GM19035 (cell line): ENCODE data around the gene VWA2.

Source experiments
- ATAC-seq: cut with Tn5 transposase; IDR thresholded peaks from one replicate; pipeline ENCODE4 v1.9.1; 2021; ENCODE audit not compliant: unreplicated experiment

Gene VWA2

DNA sequence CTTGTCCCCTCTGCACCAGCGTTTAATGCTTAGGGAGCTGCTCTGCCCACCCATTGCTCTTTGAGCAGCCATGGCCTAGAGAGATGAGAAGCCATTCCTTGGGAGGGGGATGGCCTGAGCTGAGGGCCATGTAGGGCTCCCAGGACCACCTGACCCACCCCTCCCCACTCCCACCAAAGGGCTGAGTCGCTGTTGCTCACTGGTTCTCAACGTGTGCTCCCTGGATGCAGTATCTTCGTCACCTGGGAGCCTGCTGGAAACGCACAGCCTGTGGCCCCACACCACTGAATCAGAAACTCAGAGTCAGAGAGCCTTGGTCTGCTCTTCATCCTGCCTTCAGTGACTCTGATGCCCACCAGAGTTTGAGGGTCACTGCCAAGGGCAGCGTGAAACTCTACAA is 37.0 kb downstream of the VWA2 start:
- no peak for ATAC-seq

DNA sequence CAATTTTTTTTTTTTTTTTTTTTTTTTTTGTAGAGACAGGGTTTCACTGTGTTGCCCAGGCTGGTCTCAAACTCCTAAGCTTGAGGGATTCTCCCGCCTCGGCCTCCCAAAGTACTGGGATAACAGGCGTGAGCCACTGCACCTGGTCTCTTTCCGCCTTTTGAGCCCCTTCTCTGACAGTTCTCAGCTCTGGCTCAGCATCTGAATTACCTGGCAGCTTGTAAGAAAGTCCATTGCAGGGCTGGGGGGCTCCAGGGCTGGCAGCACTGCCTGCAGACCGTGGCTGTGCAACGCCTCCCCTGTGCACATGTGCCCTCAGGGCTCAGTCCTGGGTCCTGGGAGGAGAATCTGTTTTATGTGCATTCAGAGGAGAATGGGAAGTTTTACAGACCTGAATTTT is 37.6 kb downstream of the VWA2 start:
- no peak for ATAC-seq

DNA sequence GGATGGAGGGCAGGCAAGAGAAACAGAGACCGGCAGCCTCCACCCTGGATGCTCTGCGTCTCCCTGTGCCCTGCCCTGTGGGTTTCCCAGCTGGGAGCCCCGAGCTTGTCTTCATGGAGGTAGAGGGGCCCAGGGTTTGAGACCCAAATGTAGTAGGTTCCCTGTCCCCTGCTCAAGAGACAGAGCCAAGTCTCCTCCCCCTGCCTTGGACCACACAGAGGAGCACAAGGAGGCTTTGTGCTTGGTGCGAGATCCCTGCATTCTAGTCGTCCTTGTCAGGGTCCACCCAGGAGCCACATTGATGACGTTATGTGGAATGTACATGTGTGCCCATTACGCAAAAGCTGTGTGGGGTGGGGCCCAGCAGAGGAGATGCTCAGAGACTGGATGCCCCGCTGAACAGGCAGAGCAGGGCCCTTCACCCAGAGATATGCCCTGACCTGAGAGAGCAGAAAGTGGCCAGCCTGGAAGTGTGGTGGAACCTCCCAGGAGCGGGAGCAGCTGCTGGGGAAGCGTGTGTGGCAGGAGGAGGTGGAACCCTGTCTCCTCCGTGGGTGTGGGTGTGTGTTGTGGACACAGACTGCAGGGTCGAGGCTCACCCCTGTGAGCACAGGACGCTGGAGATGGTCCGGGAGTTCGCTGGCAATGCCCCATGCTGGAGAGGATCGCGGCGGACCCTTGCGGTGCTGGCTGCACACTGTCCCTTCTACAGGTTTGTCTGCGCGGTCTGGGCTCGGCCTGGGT is 39.3 kb downstream of the VWA2 start:
- ATAC-seq, result no peak

DNA sequence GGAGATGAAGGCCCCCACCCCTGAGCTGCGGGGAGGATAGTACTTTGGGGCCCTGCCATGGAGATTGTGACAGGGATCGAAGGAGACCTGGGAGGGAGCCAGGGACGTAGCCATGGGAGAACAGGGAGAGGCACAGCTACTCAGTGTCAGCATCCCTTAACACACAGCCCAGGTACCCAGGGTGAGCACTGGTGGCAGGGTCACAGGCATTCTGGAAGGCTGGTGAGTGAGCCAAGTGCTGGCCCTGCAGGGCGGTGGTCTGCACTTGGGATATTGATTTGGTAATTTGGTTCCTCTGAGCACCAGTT is 39.8 kb downstream of the VWA2 start:
- no peak for ATAC-seq

DNA sequence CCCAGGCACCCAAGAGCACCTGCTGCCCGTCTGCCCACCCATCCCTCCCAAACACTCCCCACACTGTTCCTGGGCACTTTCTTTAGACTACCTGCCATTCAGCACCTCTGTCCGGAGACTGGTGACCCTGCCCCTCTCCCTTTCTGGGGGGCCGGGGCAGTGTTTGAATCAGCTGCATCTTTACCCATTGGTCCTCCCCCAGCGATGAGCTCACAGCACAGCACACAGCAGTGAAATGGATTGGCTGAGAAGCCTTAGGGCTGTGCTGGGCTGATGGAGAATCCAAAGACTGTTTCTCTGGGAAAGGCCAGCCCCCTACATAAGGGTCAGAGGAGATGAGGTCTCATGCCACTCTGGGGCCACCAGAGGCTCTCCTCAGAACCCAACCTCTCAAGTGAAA is 40.2 kb downstream of the VWA2 start:
- no peak for ATAC-seq

DNA sequence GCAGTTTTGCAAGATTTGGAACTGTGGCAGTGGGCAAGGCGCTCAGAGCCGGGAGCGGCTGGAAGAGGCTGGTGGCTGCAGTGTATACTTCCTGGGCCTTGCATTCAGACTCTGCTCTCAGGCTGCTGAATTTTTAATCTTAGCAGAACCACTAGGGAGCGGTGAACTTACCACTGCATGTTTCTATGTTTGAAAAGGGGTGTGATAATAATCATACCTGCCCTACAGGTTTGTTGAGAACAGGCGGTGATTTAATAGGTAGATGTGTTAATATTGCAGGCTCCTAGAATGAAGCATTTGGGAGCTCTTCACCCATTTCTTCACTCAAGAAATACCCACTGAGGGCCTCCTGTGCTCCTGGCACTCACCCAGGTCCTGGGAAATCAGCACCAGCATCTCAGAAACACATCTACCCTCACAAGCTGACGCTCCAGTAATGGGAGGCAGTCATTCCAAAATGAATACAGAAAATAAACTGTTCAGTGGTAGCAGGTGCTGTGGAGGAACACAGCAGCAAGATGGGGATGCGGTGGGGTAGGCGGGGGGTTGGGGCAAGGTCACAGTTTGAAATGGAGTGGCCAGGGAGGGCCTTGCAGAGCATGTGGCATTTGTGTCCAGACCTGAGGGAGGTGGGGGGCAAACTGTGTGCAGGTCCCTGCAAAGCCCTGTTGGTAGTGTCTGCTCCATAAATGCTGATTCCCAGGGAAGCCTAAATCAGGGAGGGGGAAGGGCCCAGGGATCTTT is 41.0 kb downstream of the VWA2 start:
- no peak for ATAC-seq

DNA sequence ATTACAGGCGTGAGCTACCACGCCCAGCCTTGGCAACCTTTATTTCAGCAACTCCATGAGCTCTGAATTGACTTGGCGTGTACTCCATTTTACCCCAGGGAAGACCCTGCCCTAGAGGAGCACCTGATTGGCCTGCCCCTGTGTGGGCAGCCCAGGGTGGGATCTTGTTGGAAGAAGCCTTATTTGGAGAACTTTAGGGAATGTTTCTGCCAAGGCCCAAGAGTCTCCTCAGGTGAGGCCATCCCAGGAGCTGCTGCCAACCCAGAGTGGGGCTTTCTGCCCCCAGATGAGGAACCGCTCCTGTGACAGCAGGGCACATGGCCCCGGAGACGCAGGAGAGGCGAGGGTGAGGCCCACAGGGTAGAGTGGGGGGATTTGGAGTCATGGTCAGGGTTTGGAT is 42.0 kb downstream of the VWA2 start:
- ATAC-seq, result no peak

DNA sequence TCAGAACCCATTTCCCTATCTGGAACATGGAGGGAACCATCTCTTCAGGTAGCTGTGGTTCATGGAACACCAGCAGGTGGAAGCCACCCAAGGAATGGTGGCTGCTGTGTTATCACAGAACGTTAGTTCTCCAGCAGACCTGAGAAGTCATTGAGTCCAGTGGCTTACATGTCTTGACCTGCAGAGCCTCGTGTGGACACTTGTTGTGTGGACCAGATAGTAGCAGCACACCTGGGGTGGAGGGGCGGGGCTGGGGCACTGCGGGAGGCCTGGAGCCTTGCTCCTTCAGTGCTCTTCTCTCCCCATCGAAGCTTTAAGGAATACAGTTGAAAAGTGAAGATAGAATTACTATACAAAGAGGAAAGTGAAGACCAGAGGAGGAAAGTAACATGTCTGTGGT is 42.4 kb downstream of the VWA2 start:
- ATAC-seq, result no peak

DNA sequence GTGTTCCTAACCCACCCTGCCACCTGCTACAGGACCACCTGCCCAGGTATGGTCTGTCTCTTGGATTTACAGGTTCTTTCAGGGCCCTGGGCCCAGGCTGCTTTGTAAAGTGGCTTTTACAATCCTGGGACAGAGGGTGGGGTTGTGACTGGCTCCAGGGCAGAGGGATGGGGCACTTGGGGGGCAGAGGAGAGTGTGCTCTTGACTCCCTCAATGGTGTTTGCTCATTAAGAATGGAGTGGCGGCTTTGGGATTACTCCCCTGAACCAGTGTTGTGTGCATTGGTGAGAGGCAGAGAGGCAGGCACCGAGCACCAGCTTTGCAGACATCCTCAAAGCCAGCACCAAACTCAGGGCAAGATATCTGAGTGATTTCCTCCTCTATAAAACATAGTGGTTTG is 43.5 kb downstream of the VWA2 start:
- ATAC-seq, result no peak

DNA sequence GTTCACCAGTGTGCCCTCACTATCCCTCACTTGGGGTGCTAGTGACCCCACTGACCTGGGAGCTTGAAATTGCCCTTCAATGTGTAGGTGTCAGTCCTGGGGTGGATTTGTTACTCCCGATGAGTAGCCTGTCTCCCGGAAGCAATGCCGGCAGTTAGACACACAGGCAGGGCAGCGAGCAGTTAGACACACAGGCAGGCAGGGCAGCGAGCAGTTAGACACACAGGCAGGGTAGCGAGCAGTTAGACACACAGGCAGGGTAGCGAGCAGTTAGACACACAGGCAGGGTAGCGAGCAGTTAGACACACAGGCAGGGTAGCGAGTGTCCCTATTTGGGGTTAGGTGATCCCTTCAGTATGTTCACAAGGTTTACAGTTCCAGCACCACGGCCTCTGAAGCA is 44.0 kb downstream of the VWA2 start:
- no peak for ATAC-seq

DNA sequence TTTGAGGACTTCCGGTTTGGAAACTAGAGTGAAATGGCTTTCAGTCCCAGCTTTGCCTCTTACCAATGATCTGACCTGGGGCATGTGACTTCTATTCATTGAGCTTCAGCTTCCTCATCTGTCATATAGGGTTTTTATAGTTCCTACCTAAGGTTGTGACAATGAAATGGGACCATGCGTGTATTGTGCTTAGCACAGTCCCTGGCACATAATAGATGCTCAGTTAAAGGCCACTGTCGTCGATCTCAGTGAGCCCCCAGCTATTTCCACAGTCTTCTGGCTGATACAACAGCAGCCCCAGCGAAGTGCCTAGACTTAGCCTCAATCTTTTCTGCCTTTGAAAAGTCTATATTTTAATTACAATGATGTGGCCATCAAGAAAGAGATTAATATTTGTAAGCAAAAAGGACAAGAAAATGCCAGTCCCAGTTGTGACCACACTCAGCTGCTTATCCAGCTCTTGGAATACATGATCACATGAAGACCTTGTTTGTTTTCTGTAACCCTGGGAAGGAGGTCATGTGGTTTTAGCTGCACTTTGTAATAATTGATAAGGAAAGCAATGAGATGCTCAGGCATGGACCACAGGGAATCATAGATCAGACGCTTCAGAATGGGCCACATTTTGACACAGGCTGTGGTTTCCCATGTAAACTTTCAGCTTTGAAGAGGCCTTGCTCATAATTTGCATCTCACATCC is 44.6 kb downstream of the VWA2 start:
- no peak for ATAC-seq

DNA sequence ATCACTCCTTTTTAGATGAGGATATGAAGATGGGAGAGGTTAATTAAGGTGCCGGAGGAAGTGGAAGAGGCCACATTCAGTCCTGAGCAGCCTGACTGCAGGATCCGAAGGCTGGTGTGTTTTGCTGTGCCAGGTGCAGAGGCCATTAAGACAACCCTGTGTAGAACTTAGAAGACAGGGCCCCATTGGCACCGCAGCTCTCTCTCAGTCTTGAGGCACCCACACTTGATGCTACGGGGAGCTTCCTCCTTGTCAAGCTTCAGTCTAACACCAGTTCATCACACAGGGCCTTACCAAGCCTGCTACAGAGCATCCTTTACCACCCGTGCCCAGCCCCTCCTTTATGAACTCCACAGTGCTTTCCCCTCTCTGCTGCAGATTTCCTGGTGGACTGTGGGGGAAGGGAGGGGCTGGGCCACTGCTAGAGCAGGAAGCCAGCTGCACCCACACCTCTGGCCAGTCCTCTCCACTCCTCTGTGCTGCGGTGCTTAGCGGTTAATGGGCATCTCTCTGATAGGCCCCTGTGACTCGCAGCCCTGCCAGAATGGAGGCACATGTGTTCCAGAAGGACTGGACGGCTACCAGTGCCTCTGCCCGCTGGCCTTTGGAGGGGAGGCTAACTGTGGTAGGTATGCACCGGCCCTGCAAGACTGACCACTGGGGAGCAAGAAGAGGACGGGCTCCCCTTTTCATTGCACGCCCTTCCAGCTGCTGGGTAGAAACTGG is 45.5 kb downstream of the VWA2 start:
- ATAC-seq, result no peak

DNA sequence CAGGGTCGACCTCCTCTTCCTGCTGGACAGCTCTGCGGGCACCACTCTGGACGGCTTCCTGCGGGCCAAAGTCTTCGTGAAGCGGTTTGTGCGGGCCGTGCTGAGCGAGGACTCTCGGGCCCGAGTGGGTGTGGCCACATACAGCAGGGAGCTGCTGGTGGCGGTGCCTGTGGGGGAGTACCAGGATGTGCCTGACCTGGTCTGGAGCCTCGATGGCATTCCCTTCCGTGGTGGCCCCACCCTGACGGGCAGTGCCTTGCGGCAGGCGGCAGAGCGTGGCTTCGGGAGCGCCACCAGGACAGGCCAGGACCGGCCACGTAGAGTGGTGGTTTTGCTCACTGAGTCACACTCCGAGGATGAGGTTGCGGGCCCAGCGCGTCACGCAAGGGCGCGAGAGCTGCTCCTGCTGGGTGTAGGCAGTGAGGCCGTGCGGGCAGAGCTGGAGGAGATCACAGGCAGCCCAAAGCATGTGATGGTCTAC is 46.9 kb downstream of the VWA2 start:
- no peak for ATAC-seq

DNA sequence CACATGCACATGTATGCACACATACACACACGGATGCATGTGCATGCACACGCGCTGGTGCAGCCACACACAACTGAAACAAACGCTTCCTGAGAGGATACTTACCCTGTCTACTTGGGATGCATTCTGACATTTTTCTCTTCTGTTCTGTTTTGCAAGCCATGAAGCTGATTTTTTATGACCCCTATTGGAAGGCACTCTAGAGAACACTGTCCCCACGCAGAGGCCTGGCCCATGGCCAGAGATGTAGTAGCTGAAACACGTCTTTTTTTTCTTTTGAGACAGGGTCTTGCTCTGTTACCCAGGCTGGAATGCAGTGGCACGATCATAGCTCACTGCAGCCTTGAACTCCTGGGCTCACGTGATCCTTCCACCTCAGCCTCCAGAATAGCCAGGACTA is 47.9 kb downstream of the VWA2 start:
- ATAC-seq, result no peak

DNA sequence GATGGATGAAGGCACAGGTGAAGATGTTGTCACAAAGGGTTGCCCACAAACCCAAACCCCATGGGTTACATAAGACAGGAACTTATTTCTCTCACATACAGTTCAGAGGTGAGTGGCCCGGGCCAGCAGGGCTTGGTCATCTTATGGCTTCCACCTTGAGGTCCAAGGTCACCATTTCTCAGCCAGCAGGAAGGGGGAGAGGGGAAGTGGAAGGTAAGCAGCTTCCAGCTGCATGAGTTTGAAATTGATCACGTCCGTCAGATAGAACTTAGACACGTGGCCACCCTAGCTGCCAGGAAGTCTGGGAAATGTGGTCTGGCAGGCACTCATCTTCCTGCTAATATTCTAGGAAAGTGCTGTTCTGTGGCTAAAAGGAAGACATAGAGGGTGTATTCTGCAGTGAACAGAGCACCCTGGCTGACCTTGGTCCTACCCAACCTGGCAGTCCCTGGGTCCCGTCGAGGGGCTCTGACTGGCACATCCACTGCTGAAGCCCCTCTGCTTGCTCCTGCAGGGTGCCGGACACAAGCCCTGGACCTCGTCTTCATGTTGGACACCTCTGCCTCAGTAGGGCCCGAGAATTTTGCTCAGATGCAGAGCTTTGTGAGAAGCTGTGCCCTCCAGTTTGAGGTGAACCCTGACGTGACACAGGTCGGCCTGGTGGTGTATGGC is 49.5 kb downstream of the VWA2 start:
- ATAC-seq, result no peak

DNA sequence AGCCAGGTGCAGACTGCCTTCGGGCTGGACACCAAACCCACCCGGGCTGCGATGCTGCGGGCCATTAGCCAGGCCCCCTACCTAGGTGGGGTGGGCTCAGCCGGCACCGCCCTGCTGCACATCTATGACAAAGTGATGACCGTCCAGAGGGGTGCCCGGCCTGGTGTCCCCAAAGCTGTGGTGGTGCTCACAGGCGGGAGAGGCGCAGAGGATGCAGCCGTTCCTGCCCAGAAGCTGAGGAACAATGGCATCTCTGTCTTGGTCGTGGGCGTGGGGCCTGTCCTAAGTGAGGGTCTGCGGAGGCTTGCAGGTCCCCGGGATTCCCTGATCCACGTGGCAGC is 50.0 kb downstream of the VWA2 start:
- ATAC-seq, result no peak

DNA sequence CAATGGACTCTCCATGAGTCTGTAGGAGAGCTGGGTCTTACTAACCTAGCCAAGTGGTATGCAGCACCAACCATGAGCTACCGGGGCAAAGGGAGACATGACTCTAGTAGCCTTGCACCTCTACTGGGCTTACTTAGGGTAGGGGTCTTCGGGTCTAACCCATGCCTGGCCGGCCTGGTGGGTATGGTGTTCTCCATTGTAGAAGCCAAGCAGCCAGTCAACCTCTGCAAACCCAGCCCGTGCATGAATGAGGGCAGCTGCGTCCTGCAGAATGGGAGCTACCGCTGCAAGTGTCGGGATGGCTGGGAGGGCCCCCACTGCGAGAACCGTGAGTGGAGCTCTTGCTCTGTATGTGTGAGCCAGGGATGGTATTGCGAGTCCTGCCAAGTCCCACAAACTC is 51.0 kb downstream of the VWA2 start:
- no peak for ATAC-seq

DNA sequence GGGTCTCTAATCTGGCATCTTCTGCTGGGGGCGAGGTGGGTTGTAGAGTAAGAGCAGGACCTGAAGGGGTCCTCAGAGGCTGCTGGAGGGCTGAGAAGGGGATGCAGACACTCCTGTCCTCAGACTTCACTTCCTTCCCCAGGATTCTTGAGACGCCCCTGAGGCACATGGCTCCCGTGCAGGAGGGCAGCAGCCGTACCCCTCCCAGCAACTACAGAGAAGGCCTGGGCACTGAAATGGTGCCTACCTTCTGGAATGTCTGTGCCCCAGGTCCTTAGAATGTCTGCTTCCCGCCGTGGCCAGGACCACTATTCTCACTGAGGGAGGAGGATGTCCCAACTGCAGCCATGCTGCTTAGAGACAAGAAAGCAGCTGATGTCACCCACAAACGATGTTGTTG is 52.0 kb downstream of the VWA2 start:
- no peak for ATAC-seq

DNA sequence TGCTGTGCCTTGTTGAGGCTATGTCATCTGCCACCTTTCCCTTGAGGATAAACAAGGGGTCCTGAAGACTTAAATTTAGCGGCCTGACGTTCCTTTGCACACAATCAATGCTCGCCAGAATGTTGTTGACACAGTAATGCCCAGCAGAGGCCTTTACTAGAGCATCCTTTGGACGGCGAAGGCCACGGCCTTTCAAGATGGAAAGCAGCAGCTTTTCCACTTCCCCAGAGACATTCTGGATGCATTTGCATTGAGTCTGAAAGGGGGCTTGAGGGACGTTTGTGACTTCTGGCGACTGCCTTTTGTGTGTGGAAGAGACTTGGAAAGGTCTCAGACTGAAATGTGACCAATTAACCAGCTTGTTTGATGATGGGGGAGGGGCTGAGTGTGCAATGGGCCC is 52.5 kb downstream of the VWA2 start:
- no peak for ATAC-seq

DNA sequence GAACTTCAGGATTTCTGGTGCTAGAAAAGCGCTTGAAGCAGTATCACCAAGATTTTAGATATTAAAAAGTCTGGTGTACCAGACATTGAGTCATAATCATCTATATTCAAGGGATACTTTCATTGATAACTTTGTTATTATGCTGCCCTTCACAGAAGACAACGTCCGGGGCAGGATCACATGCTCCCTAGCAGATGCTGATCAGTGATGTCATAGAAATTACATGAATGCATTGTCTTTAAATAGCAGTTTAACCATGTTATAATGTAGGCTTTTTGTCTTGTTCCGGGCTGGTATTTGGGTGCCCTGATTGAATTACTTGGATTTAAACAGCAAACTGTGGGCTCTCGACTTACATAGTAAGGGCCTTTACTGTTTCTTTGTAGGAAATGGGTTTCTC is 54.0 kb downstream of the VWA2 start:
- no peak for ATAC-seq

DNA sequence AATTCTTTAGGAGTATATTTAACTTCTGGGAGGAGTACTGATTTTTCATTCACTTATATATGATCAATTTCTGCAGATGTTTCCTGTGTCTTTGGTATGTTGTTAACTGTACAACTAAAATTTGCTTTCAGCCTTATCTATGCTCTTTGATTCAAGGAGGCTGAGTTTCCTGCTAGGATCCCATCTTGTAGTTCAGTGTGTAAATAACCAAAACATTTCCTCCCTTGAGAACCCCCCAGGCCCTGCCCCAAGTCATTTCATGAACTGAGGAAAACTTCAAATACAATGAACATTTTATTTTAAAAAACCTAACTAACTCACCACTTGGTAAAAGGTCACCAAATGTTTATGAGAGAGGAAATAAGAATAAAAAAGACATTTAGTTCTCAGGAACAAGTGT is 55.5 kb downstream of the VWA2 start:
- no peak for ATAC-seq
